Measurements from ENCODE around the gene INVS.

DNA sequence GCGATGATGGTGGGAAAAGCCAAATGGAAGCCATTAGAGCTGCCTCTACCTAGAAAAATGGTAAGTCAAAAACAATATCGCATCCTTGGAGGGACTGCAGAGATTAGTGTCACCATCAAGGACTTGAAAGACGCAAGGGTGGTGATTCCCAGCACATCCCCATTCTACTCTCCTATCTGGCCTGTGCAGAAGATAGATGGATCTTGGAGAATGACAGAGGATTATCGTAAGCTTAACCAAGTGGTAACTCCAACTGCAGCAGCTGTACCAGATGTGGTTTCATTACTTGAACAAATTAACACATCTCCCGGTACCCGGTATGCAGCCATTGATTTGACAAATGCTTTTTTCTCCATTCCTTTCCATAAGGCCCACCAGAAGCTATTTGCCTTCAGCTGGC lies 24.1 kb upstream of the INVS start:
- TF ChIP-seq, protein P1, sequence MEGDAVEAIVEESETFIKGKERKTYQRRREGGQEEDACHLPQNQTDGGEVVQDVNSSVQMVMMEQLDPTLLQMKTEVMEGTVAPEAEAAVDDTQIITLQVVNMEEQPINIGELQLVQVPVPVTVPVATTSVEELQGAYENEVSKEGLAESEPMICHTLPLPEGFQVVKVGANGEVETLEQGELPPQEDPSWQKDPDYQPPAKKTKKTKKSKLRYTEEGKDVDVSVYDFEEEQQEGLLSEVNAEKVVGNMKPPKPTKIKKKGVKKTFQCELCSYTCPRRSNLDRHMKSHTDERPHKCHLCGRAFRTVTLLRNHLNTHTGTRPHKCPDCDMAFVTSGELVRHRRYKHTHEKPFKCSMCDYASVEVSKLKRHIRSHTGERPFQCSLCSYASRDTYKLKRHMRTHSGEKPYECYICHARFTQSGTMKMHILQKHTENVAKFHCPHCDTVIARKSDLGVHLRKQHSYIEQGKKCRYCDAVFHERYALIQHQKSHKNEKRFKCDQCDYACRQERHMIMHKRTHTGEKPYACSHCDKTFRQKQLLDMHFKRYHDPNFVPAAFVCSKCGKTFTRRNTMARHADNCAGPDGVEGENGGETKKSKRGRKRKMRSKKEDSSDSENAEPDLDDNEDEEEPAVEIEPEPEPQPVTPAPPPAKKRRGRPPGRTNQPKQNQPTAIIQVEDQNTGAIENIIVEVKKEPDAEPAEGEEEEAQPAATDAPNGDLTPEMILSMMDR (IDR thresholded peaks at IDR 0.05): no peak
- TF ChIP-seq EP300 (IDR thresholded peaks at IDR 0.05): no peak
- TF ChIP-seq POLR2AphosphoS5 (IDR thresholded peaks at IDR 0.05): no peak
